Activated T-cell treated with anti-CD3 and anti-CD28 coated beads for 24 hours (primary cell): ENCODE measurements around the gene MAP3K13.
A peak's percentile ranks its signal among the peaks of the same experiment; 100 is the strongest.
"Not testable (repeated sequence)": the region's sequence is repeated elsewhere in the genome, so short reads cannot be mapped to it uniquely, and the experiment has no call there.

ENCODE experiments used
- DNase-seq: peaks from one replicate; pipeline ENCODE4 v3.0.0-alpha.2; 2020; ENCODE audit warnings: low read depth

Gene MAP3K13

DNA sequence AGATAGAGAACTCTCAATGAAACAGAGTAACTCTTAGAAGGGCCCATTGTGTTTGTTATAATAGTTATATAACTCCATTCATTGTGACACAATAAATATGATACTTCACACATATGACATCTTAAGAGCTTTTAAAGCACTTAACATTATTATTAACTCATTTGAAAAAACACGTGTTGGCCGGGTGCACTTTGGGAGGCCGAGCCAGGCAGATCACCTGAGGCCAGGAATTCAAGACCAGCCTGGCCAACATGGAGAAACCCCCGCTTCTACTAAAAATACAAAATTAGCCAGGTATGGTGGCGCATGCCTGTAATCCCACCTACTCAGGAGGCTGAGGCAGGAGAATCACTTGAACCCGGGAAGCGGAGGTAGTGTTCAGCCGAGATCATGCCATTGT is 88.5 kb downstream of the MAP3K13 start:
- not testable (repeated sequence) for DNase-seq

DNA sequence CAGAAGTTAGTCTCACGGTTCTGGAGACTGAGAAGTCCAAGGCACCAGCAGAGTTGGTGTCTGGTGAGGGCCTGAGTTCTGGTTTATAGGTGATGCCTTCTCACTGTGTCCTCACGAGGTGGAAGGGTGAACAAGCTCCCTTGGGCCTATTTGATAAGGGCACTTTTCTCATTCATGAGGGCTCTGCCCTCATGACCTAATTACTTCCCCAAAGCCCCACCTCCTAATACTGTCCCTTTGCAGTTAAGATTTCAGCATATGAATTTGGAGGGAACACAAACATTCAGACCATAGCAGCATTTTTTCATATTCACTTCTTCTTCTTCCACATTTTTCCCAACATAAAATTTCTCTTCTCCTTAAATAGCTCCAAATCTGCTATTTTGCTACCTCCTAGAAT is 94.4 kb downstream of the MAP3K13 start:
- DNase-seq = no peak

DNA sequence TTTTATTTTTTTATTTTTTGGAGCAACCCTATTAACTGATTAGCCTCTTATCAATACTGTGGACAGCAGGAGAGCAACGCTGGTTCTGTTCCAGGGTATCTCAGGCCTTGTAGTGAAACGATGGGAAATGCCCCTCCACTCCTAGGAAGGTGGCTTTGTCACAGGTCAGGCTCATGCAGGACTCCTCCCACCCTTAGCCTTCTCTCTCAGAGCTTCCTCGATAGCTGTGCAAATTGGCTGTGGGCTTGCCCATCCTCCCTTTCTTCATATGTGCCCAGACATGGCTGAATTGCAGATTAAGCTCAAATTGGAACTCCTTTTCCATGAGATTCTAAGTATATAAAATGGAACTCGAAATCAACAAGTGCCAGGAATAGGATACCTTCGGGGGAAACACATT is 97.4 kb downstream of the MAP3K13 start:
- DNase-seq = no peak

DNA sequence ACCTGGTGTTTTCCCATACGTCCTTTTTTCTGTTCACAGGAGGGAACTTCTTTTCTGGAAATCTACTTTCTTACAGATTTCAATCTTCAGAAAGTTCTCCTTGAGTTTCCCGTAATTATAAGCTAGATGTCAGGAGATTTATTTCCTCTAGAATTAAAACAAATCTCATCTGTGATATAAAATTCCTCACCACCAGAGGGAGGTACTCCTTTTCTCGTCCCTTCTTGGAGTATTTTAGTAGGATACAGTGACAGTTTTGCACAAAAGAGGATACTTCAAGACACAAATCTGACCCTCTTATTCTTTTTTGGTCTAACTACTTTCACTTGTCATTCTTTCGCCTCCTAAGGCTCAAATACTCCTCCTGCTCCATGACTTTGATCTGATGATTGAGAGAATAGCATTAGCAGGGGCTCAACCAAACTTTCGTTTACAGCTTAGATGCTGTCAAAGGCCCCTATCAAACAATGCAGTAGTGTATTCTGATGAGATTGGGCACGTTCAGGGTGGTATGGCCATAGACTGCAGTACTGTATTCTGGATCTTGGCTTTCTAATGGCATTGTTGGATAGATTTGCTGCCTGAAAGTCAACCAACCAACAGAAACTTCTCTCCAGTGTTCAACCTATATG is 97.9 kb downstream of the MAP3K13 start:
- DNase-seq = no peak

DNA sequence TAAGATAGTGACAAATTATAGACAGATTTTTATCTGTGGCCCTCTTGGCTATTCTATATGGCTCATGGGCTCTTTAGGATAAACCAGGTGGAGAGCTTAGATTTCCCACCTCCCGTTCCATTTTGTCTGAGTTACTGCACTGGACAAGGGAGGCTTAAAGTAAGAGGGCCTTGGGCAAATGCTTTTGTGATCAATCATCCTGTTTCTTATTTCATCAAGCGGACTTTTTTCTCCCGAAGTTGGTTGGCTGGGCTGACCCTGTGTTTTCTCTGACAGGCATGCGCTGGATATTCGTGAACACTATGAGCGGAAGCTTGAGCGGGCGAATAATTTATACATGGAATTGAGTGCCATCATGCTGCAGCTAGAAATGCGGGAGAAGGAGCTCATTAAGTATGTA is 102.5 kb downstream of the MAP3K13 start:
- no peak for DNase-seq

DNA sequence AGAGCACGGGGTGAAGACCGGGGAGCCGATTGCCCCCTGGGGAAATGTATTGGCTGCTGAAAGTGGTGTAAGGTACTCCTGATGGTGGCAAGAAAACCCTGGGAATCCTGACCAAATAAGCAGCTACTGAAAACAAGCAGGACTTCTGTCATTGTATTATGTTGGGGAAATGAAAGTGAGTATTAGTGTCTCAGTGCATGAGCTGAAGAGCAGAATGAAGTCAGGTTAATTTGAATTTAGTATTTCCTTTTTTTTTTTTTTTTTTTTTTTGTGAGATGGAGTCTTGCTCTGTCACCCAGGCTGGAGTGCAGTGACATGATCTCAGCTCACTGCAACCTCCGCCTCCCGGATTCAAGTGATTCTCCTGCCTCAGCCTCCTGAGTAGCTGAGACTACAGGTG is 103.2 kb downstream of the MAP3K13 start:
- not testable (repeated sequence) for DNase-seq

DNA sequence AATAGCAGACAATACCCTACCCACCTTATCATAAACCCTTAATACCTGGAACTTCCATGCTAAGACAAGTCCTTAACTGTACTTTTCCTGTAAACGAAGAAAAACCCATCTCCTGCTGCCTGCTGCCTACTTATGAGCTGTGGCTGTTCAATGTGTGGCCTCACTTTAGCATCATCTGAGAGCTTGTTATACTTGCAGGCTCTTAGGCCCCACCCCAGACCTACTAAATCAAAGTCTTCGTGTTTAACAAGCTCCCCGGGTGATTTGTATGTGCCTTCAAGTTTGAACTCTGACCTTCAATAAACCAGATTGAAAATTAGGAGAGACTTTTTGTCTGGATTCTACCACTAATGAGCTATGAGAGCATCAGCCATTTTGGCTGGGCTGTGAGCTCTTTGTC is 106.6 kb downstream of the MAP3K13 start:
- DNase-seq = no peak

DNA sequence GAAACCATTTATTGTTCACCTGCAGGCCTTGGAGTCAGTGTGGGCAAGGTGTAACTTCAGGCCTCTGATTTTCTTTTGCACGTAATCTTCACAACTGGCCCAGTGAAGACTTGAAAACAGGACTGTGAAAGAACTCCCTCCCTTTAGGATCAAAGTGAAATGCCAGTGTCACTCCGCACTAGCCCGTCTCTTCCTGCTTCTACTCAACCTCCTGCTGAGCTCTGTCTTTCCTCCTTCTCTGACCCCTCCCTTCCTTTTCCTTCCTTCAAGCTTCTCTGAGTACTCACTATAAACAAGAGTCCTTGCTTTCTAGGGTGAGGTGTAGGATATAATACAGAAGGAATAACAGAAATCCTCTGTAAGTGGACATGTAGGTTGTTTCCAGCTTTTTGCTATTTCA is 107.4 kb downstream of the MAP3K13 start:
- DNase-seq = no peak

DNA sequence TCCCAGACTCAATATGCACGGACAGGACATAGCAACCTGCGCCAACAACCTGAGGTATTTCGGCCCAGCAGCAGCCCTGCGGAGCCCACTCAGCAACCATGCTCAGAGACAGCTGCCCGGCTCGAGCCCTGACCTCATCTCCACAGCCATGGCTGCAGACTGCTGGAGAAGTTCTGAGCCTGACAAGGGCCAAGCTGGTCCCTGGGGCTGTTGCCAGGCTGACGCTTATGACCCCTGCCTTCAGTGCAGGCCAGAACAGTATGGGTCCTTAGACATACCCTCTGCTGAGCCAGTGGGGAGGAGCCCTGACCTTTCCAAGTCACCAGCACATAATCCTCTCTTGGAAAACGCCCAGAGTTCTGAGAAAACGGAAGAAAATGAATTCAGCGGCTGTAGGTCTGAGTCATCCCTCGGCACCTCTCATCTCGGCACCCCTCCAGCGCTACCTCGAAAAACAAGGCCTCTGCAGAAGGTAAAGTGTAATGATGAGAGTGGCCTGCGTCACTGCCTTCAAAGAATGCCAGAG is 110.4 kb downstream of the MAP3K13 start:
- no peak for DNase-seq

DNA sequence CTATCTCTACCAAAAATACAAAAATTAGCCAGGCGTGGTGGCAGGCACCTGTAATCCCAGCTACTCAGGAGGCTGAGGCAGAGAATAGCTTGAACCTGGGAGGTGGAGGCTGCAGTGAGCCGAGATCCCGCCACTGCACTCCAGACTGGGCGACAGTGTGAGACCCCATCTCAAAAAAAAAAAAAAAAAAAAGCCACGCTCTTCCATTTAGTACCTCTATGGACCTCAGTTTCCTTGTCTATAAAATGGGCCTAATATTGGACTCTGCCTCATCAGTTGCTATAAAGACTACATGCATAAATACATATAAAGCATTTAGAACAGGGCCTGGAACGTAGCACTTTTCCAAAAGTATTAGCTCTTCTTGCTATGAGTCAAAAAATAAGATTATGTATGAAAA is 112.0 kb downstream of the MAP3K13 start:
- DNase-seq = not testable (repeated sequence)

DNA sequence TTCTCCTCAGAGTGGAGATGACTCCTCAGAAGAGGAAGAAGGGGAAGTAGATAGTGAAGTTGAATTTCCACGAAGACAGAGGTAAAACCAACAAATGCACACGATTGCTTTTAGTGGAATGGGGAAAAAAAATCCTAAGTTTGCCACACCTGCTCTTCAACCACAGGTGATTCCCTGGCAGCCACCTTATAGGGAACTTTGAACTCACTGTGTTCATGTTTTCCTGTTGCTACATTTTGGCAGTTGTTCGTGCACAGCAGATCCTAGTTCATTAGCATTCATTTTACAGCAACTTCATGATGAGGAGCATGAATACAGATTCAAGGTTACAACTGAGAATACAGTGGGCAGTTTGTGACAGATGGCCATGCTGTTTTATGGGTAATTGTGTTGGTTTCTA is 114.4 kb downstream of the MAP3K13 start:
- no peak for DNase-seq

DNA sequence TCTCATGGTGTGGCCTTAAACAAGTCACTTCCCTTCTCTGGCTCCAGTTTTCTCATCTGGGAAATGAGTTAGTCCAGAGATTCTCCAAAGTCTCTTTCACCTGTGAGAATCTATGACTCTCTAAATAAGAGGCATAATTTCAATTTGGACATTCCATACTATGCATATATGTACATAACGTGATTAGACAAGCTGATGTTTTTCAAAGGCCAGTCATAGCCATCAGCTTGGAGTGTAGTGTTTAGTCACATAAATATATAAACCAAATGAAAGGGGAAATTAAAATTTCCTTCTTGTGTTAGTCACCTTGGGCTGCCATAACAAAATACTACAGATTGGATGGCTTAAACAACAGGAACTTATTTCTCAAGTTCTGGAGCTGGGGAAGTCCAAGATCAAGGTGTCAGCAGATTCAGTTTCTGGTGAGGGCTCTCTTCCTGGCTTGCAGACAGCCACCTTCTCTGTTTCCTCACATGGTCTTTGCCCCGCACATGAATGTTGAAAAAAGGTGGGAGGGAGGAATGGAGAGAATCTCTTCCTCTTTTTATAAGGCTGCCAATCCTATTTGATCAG is 116.5 kb downstream of the MAP3K13 start:
- no peak for DNase-seq

DNA sequence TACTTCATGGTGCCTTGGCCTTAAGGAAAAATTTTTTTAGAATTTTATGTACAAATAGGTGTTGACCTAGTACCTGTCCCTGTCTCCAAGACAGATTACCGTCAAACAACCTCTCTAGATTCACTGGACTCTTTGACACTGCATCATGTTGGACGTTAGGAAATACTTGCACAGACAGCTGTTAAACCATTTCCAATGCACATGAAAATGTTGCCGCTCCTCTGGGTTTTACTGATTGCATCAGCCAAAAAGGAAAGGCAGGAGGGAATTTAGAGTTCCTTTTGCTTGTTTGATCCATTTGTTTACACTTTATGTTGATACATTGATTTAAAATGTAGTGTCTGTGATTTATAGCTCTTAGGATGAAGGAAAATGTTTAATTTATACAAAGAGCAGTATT is 121.4 kb downstream of the MAP3K13 start:
- DNase-seq = no peak

DNA sequence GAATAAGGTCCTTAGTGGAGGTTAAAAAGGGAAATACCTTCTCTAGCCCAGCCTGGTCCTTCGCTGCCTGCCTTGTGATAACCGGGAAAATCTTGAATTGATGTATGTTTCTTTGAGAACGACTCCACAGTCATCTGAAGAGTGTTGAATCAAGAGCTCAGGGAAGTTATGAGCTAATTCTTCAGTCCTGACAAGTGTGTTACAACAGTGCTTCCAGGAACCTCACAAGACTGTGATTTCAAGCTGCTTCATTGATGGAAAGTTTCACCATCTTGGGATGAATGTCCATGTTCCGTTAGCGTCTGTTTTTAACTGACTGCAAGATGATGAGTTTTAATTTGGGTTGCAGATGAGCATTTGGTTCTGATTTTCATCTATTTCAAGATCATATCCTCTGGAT is 123.5 kb downstream of the MAP3K13 start:
- no peak for DNase-seq

DNA sequence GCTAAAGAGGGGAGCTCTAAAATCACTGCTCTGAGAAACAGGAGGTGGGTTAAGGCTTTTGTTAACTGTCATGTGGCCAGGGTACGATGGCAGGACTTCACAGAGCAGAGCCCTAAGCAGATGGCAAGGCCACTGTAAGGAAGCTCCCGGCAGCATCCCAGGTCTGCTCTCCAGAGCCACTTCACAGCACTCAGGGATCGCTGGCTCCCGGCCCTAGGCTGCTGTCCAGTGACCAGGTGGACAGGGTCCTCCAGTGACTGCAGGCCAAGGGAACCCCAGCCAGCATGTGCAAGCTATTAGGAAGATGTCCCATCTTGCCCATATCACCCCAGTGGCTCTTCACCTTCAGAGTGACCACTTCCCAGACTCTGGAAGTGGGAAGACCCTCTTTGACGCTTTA is 125.5 kb downstream of the MAP3K13 start:
- DNase-seq = no peak

DNA sequence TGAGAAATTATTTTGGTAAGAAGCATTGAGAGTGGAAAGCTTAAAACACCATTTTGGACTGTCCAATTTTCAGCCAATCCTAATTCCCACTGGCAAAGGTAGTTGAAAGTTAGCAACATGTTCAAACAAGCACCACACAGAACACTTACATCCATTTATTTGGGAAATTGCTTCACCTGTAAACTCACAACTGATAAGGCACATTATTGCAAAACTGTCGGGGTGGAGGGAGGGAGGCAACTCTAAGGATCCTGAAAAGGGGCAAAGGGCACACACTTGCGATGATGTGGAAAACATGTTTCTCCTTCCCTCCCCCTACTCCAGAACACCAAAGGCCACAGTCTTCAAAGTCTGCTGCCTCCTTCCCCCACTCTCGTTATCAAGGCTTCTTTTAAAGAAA is 126.5 kb downstream of the MAP3K13 start:
- DNase-seq = no peak

DNA sequence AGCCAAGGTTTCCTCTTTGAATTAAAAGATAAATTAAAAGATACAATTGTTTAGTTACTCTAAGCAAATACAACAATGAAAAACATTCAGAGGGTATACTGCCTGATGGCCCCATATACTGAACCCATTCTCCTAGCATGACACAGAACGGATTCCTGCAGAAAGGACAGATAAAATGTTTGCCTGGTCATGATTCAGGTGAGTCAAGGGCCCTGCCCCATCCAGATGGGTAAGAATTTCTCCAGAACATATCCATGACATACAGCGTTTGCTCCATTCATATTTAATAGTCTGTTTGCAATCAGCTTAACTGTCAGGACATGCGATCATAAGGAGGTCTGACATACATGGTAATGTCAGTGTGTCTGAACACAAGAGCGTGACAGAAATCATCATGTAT is 127.3 kb downstream of the MAP3K13 start:
- no peak for DNase-seq

DNA sequence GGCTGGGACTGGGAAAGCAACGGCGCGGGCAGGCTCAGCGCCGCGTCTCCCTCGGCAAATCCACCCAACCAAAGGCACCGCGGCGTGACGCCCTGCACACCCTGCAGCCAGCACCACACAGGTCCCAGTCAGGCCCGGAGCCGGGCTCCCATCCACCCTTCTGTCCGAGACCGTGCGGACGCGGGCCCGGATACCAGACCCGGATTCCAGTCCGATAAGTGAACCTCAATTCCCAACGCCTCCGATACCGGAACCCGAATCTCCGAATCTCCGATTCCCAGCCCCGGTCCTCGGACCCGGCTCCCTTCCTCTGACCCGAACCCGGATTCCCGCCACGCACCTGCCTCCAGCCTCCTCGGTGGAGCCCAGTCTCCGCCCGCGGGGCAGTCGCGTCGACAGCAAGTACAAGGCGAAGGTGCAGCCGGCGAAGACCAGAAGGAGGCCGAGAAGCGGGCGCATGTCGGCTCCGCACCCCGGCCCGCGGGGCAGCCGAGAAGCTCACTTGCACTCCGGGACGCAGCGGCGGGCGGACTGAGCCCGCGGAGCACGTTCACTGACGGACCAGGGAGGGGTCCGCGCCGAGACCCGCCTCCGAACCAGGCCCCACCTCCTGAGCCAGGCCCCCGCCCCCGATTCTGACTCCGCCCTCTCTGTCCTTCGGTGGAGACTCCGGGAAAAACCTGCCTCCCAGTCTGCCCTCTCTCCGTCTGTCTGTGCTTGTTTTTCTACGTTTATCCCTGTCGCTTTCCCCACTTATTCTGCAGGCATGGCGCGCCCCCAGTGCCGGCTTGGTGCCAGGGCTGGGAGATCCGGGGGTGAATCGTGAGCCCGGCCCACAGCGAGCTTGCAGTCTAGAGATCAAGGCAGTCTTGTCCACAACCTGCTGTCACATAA is 135.8 kb downstream of the MAP3K13 start, which contains the start of gene TMEM41A:
Gene TMEM41A (minus strand): TSS at position 533 of the 894 bp plus-strand sequence. CDS start 74 bp downstream, at position 459.
- peak; percentile 85 for DNase-seq

DNA sequence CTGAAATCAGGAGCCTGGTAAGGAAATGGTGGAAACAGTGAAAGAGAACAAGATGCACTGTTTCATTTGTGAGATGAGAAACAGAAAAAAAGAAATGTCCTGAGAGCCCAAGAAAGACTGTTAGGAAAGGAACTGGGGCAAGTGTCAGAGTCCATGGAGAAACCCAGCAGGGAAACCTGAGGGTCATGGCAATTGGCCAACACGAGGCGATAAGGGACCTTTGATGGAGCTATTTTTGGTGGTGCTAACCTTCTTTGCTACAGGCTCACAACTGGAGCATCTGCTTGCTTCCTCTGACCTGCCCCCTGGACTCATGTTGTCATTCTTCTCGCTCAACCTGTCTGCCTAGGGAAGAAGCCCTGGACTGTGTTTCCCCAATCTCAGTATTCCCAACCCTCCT is 140.1 kb downstream of the MAP3K13 start:
- no peak for DNase-seq

DNA sequence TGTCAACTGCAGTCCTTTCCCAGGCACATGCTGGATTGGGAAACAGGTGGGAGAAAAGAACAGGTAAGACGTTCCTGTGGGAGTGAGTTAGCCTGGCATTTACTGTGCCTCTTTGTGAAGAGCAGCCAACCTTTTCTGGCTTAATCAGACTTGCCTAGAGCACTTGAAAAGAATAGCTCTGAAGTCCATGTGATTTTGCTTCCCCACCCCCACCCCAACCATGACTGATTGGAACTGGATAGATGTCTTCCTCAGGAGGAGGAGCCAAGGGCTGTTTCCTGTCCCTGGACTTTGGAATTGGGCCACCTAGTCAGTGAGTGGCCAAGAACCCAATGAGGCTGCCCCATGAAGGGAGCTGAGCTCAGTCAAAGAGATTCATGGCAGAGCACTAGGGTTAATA is 140.6 kb downstream of the MAP3K13 start:
- no peak for DNase-seq

DNA sequence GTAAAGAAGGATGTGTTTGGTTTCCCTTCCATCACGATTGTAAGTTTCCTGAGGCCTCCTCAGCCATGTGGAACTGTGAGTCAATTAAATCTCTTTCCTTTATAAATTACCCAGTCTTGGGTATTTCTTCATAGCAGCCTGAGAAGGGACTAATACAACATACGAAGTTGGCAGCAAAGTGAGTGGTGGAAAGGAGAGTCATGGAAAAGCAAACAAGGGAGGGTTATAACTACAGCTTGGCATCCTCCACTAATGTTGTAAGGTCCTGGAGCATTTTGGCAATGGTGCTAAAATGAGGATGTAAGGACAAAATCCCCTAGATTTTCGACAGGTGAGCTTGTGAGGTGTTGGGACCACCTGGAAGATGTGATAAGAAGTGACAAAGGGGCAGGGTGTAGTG is 141.7 kb downstream of the MAP3K13 start:
- no peak for DNase-seq

DNA sequence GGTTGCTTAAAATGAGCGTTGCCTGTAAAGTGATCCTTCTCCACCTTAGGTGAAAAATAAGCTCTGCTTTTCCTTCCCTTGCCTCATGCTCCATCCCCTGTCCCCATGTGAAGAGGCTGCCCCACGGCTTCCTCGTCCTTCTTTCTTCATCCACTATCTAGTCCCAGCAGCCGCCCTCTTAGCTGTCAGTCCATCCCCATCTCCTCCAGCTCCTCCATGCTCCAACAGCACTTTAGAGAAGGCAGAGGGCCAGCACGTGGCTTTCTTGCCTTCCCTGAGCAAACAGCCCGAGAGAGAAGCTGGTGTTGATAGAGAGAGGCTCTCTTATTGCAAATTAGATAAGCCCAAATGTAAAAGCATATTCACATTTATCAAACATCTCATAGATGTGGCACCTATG is 144.9 kb downstream of the MAP3K13 start:
- no peak for DNase-seq
